Tibial artery (tissue), 4 donors: ENCODE results near the gene CEP83.
"Not testable (repeated sequence)": the region's sequence is repeated elsewhere in the genome, so short reads cannot be mapped to it uniquely, and the experiment has no call there.

Experiments
- DNase-seq, 2 donors: peaks; one replicate each; pipeline ENCODE4 v3.0.0-alpha.2; 2019
- H3K27ac ChIP-seq, 2 donors: fragments of 200-600 bp; sonication (generic) in 1 of 2; 1 replicate in 1 of 2; 2 replicates in 1 of 2; pipeline ENCODE4 v1.5.1; 2018 to 2019; ENCODE audit warnings: mild to moderate bottlenecking in 1 of 2
- H3K27me3 ChIP-seq, 2 donors: fragments of 200-600 bp; sonication (generic) in 1 of 2; one replicate each; pipeline versions ENCODE4 v1.5.1 to v1.6.0; 2016 to 2019
- H3K36me3 ChIP-seq, 3 donors: fragments of 200-600 bp; sonication (generic) in 2 of 3; one replicate each; pipeline ENCODE4 v1.5.1; 2016 to 2019; ENCODE audit warnings: mild to moderate bottlenecking in 2 of 3
- H3K4me1 ChIP-seq, 4 donors: fragments of 200-600 bp; sonication (generic) in 2 of 4; 1 replicate in 3 of 4; 2 replicates in 1 of 4; pipeline ENCODE4 v1.5.1; 2016 to 2019
- H3K4me3 ChIP-seq, 2 donors: fragments of 200-600 bp; sonication (generic) in 1 of 2; 1 replicate in 1 of 2; 2 replicates in 1 of 2; pipeline ENCODE4 v1.5.1; 2018 to 2019; ENCODE audit warnings: mild to moderate bottlenecking in 2 of 2
- H3K9me3 ChIP-seq, 3 donors: fragments of 200-600 bp; sonication (generic) in 1 of 3; one replicate each; pipeline ENCODE4 v1.5.1; 2016 to 2019
- intact Hi-C: fragments of 100-400 bp; cut with DNase I; formaldehyde crosslinking; loops from one replicate; pipeline ENCODE4 v1.15.0; 2023; ENCODE audit warnings: low total_unique reads
- TF ChIP-seq, protein P1 (sequence below), 2 experiments: fragments of 200-600 bp in 1 of 2; fragments of 450-650 bp in 1 of 2; IDR thresholded peaks; one replicate each; pipeline ENCODE4 v1.5.1; 2017 to 2019; ENCODE audit warnings: antibody characterized with exemption in 2 of 2, mild to moderate bottlenecking in 1 of 2, moderate library complexity in 1 of 2

Gene CEP83

DNA sequence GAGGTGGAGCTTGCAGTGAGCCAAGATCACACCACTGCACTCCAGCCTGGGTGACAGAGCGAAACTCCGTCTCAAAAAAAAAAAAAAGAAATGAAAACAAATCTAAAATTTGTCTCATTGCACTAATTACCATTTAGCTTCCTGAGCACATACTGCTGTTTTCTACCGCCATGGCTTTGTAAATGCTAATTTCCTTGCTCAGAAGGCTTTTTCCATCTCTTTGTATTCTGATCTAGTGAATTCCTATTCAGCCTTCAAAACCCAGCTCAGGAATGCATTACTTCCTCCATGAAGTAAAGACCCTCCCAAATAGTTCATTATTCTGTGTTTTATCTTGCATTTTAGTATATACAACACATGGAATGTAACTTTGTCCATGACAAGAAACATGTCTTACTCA, 33.6 kb downstream of the CEP83 start:
- no peak overlapping the region for H3K27ac ChIP-seq
- no peaks in the 10 kb centered on the region for H3K36me3 ChIP-seq
- H3K27me3 ChIP-seq, result no peaks in the 10 kb centered on the region
- DNase-seq, result no peak
- H3K4me3 ChIP-seq, result no peak overlapping the region
- H3K9me3 ChIP-seq, result peaks cover 10 to 38% (median 28%) of the 10 kb centered on the region in 3 donors
- TF ChIP-seq, protein P1, sequence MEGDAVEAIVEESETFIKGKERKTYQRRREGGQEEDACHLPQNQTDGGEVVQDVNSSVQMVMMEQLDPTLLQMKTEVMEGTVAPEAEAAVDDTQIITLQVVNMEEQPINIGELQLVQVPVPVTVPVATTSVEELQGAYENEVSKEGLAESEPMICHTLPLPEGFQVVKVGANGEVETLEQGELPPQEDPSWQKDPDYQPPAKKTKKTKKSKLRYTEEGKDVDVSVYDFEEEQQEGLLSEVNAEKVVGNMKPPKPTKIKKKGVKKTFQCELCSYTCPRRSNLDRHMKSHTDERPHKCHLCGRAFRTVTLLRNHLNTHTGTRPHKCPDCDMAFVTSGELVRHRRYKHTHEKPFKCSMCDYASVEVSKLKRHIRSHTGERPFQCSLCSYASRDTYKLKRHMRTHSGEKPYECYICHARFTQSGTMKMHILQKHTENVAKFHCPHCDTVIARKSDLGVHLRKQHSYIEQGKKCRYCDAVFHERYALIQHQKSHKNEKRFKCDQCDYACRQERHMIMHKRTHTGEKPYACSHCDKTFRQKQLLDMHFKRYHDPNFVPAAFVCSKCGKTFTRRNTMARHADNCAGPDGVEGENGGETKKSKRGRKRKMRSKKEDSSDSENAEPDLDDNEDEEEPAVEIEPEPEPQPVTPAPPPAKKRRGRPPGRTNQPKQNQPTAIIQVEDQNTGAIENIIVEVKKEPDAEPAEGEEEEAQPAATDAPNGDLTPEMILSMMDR (IDR thresholded peaks at IDR 0.05), result no peak
- intact Hi-C loops, result no loop called here
- peaks cover 0 to 14% (median 6%) of the 10 kb centered on the region in 4 donors for H3K4me1 ChIP-seq

DNA sequence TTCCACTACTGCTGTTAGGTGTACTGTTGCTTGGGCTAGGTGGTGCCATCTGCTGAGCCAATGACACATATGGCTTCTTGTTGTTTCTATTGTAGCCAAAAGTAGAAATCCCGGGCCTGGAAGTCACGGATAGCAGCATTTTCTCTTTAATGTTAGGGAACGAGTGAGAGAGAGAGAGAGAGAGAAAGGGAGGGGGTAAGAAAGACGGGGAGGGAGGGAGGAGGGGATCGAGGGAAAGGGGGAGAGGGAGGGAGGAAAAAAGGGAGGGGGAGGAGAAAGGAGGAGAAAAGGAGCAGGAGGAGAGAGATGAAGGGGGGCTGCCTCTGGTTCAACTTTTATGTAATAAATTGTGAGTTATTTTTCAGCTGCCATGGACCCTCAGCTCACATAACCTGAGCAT, 34.8 kb downstream of the CEP83 start:
- H3K27me3 ChIP-seq, intact Hi-C loops, DNase-seq, H3K27ac ChIP-seq, H3K36me3 ChIP-seq: not testable (repeated sequence)
- Histone ChIP-seq H3K9me3 (peaks cover 10 to 31% (median 17%) of the 10 kb centered on the region in 3 donors), H3K4me1 (peaks cover 0 to 14% (median 6%) of the 10 kb centered on the region in 4 donors), H3K4me3 (peak overlapping the region; percentile 26 to 28)

DNA sequence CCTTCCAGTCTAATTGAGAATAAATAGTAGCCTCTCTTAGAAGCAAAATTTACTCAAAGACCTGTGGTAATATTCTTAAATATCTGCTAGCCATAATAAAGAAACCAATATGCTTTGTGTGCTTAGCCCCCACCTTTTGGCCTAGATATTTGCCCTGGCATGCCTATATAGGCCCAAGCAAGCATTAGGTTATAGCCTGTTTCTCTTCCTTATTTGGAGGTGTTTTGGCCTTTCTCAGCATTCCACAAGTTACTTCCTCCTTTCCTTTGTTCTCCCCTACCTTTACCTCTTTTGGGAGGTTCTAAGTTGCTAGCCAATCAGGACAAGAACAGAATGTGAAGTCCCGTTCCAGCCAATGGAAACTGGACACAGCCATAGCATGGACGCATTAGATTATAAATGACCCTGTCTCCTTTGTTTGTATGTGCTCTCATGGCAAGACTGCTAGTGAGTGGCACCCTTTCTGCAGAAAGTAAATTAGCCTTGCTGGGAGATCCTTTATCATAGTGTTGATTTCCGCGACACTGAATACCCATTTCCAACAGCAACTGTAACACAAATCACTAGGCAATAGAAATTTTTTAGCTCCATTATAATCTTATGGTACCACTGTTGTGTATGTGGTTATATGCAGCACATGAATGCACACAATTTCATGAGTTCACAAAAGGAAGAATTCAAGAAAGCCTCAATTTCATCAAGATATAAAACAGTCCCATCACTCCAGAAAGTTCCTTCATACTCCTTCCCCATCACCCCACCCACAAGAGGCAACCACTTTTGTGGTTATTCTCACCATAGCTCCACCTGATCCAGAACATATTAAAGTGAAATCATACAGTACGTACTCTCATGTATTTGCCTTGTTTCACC, 37.6 kb downstream of the CEP83 start:
- TF ChIP-seq, protein P1 (IDR thresholded peaks at IDR 0.05), result no peak
- no peak overlapping the region for H3K4me3 ChIP-seq

DNA sequence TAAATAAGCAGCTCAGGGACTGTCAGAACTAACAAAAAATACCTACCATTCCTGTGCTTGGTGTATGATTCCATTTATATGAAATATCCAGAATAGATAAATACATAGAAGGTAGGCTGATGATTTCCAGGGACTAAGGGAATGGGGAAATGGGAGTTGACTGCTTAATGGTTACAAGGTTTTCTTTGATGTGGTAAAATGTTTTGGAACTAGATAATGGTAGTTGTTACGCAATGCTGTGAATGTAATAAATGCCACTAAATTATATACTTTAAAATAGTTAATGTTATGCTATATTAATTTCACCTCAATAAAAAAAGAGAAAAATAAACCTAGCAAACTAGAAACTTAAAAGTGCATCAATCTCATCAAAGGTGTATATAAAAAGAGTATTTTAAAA, 41.1 kb downstream of the CEP83 start:
- H3K36me3 ChIP-seq, result no peaks in the 10 kb centered on the region
- H3K27me3 ChIP-seq, result no peaks in the 10 kb centered on the region
- intact Hi-C loops, result no loop called here
- H3K27ac ChIP-seq, result no peak overlapping the region
- no peak overlapping the region for H3K4me3 ChIP-seq
- peaks cover 10 to 30% (median 15%) of the 10 kb centered on the region in 3 donors for H3K9me3 ChIP-seq
- TF ChIP-seq, protein P1 (IDR thresholded peaks at IDR 0.05), result no peak
- DNase-seq, result no peak
- no peaks in the 10 kb centered on the region for H3K4me1 ChIP-seq

More for the DNA sequence above, 37.6 kb downstream of the CEP83 start:
- no peak for DNase-seq
- Histone ChIP-seq H3K4me1 (peaks cover 0 to 3% (median 1%) of the 10 kb centered on the region in 4 donors), H3K36me3 (no peaks in the 10 kb centered on the region), H3K27me3 (no peaks in the 10 kb centered on the region), H3K27ac (no peak overlapping the region), H3K9me3 (peaks cover 10 to 33% (median 15%) of the 10 kb centered on the region in 3 donors)
- intact Hi-C loops, result no loop called here

DNA sequence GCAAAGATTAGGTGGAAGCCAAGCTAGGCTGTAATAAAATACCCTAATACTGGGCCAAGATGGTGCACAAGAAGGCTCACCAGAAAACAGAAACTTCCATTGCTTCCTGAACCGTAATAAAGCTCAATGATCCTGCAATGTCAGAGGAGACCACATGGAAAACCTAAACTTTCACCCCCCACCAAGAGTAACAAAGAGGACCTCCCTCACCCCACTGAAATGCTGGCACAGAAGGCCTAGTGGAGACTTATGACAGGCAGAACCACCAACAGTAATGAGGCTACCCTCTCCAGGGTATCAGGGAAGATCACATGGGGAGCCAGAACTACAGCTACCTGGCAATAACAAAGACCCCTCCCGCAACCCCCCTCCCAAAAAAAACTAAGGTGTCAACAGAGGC, 43.1 kb downstream of the CEP83 start:
- Histone ChIP-seq H3K4me1 (no peaks in the 10 kb centered on the region), H3K27ac (no peak overlapping the region), H3K4me3 (no peak overlapping the region), H3K9me3 (peaks cover 0 to 12% (median 3%) of the 10 kb centered on the region in 3 donors), H3K27me3 (no peaks in the 10 kb centered on the region), H3K36me3 (no peaks in the 10 kb centered on the region)
- TF ChIP-seq, protein P1 (IDR thresholded peaks at IDR 0.05), result no peak
- DNase-seq, result no peak
- intact Hi-C loops, result no loop called here

DNA sequence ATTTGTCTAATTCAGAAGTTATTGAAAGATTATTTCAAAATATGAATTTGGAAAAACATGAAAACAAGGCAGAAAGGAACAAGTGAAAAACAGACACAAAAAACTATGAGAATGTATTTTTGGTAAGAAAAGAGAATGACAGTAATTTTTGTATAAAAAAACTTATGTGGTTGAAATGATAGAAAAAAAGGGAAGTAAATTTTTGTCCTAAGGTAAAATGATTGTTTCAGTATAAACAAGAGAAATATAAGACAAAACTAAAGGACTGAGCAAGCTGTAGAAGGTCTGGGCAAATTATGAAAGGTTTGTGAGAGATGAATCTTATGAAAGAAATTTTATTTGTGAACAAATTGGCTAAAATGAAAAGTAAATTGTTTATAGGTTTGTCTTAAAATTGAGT, 44.6 kb downstream of the CEP83 start:
- DNase-seq, result no peak

More for the DNA sequence above, 44.6 kb downstream of the CEP83 start:
- intact Hi-C loops, result no loop called here
- no peaks in the 10 kb centered on the region for H3K27me3 ChIP-seq
- no peak overlapping the region for H3K4me3 ChIP-seq
- TF ChIP-seq, protein P1 (IDR thresholded peaks at IDR 0.05), result no peak
- H3K27ac ChIP-seq, result no peak overlapping the region
- H3K9me3 ChIP-seq, result peaks cover 0 to 3% (median 0%) of the 10 kb centered on the region in 3 donors
- no peaks in the 10 kb centered on the region for H3K4me1 ChIP-seq
- H3K36me3 ChIP-seq, result no peaks in the 10 kb centered on the region
